NOMO-1 treated with DMSO at 0.1 percent for 48 hours (cell line): Measurements from ENCODE around the gene EPAS1.

Experiments
- DNase-seq: peaks from one replicate; lab custom pipeline; 2025; ENCODE audit not compliant: unreplicated experiment; lab: John Stamatoyannopoulos, UW

EPAS1 gene

GRCh38 chr2:46318579-46319460 lies 21.6 kb downstream of the EPAS1 start:
- no peak for DNase-seq

DNA sequence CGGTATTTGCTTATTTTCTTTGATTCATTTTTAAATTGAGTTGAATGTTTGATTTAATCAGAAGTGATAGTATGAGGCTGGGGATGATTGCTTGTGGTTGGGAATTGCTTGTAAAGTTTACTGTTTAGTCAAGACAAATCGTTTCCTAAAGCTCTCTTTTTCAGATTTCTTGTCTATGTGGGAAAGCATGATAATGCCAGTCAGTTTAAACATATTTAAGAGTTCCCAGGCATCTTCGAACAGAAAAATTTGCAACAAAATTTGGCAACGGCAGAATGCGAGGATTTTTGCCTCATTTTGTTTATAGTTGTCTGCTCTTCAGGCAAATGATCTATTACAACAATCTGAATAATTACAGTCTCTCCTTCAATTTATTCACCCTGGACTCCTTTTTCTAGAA lies 22.5 kb downstream of the EPAS1 start:
- DNase-seq, result no peak

GRCh38 chr2:46320141-46320567 lies 22.9 kb downstream of the EPAS1 start:
- no peak for DNase-seq

- DNase-seq, result no peak
Observed at GRCh38 chr2:46323730-46324129, 26.5 kb downstream of the EPAS1 start.

DNA sequence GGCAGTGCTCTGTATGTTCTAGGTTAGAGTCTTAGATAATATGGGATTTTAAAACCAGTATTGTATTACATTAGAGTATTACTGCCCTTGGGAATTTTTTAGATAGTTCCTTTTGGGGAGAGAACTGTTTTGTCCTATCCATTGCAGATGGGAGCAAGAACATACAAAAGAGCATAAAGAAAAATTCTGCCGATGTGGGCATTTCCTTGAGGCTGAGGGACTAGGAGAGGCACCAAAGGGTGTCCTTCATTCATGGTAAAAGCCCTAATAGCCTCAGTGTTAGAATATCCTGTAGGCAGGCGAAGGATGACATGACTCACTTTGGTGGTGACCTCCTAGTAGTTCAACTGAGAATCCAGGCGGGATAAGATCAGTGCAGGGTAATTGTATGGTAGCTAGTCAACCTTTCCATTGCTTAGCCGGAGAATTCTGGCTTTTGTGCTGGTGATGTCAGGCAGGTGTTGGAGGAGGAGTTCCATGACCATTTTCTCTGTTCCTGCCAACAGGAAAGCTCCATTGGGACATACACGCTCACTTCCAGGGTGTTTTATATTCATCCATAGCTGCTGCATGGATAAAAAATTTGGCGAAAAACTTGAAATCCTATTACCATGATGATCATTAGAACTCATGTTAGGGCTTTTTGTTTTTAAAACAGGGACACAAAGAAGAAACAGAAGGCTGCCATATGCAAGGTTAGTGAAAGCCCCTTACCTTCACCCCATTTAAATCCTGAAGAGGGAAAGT lies 28.1 kb downstream of the EPAS1 start:
- no peak for DNase-seq

DNA sequence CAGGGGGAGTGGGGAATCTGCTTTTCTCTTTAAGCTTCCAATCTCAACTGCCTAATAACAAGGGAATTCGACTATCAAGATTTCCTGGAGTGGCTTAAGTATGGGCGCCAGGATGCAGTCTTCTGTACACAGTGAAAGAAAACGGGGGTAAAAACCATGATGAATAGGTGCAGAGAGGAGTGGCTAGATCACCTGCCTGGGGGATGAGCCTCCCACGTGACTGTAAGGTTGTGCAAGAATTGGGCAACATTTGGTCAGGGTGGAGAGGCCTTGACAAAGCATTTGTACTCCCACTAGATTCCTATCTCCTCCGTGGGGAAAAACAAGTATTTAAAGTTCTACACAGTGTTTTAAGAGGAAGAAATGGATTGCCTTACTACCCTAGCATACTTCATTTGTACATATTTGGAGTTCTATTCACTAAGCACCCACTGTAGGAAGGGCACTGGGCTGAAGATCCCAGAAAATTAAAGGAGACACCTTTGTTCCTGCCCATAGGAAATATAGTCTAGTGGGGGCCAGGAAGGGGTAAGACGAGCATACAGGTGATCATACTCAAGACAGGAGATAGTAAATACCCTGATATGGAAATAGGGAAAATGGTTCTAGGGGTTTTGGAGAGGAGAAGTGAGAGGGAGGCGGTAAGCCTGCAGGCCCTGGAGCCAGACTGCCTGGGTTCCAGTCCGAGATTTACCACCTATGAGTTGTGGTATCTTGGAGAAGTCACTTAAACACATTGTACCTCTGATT lies 29.2 kb downstream of the EPAS1 start:
- no peak for DNase-seq

DNA sequence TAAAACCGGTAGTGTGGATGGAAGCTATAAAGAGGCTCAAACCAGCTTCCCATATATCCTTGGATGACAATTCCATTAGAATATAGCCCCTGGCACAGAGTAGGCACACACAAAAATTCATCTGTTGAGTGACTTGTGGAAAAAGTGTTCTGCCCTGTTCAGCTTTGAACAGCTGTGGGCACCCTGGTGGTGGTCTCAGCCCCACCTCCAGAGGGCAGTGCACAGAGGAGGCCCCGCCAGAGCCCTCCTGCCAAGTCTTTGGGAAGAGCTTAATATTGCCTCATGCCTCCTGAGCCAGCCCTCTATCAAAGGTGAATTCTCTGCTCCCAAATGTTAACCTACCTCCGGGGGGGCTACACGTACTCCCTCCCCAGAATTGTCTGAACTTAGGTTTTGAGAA lies 30.4 kb downstream of the EPAS1 start:
- no peak for DNase-seq

DNA sequence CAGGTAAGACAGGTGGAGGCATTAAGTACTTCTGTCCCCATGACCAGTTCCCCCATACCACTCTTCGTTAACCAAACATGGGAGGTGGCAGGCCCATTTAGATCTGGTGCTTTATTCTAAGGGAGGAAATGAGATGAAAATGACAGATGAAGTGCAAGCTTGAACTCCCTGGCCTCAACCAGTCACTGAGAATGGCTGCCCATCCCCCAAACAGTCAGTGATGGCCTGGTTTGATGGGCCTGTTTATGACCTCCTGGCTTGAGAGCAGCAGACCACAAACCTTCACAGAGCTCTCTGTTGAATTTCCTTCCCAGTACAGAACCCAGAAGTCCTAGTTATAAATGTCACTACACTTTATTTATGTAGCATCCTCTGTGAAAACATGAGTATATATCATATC lies 31.1 kb downstream of the EPAS1 start:
- DNase-seq, result no peak

DNA sequence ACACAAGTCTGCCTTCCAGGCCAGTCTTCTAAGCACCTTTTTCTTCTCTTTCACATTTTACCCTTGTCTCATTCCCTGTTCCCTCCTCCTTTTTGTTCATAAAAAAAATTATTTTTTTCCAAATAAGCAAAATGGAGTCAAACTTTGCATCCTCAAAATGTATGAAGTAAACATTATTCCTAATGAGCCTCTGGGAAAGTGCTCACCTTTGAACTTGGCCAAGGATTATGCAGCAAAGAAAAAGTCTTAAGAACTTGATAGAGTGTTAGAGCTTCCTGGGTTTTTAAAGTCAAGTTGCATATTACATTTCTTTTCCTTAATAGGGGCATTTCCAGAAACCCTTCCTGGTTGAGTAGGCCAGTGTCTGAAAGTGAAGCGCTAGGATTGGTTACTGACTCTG lies 31.6 kb downstream of the EPAS1 start:
- DNase-seq, result no peak

- no peak for DNase-seq
Observed at GRCh38 chr2:46329340-46329739, 32.1 kb downstream of the EPAS1 start.

DNA sequence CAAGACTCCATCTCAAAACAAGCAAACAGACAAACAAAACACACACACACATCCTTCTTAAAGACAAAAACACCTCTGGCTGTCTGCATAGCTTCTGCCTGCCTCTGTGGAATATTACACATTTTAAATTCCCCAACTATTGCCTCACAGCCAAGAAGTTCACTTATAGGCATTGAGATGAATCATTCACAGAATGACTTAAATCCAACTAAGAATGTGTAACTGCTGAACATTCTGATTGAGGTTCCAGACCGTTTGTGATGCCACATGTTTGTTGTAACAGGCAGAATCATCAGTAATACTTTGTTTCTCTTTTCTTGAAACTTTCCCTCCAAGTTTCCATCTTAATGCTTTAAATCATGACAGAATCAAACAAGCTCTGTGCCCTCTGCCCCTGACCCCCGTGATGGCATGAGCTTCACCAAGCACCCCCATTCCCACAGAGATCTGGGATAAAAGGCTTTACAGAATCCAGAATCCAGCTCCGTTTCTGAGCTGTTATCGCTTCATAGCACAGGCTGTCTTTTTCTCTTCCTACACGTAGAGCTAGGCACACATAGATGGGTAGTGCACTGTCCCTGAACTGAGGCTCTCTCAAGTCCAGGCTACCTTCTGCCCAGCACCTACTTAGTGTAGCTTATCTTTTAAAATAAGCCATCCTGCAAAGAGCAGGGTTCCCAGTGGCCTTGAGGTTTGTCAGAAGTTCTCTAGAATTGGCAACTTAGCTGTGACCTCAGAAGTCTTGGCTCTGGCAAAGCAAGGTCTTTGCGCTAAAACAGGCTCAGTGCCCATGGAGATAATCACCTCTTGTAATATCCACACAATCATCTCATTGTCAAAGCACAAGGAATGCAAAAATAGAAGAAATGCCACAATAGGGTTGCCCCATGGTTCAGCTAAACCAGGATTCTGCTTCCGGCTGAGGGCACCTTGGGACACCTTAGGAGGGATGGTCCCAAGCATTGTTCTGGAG lies 32.9 kb downstream of the EPAS1 start:
- DNase-seq, result peak; percentile 45

DNA sequence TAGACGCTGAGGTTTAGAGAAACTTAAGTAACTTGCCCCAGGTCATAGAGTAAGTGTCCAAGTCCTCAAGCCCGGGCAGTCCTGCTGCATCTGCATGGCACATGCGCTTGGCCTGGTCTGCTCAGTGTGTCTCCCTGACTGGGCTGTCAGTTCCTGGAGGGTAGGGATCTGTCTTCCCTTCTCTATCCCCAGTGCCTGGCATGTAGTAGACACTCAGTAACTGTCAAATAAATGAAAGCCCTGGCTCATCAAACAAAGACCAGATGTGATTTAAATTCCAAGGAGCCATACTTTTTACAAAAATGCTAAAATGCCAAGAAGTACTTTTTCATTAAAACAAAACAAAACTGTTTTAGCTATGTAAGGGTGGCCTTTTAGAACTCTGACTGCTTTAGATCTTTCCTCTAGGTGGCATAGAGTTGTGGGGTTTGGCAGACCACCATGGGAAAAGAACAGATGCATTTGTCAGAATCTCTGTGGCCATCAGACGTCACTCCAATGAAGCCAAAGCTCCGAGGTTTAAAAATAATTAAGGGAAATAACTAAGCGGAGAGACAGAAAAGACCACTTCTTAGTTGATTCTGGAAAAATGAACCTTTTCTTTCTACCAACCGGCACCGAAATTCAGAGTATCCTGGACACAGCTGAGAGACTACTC lies 34.0 kb downstream of the EPAS1 start:
- no peak for DNase-seq

DNA sequence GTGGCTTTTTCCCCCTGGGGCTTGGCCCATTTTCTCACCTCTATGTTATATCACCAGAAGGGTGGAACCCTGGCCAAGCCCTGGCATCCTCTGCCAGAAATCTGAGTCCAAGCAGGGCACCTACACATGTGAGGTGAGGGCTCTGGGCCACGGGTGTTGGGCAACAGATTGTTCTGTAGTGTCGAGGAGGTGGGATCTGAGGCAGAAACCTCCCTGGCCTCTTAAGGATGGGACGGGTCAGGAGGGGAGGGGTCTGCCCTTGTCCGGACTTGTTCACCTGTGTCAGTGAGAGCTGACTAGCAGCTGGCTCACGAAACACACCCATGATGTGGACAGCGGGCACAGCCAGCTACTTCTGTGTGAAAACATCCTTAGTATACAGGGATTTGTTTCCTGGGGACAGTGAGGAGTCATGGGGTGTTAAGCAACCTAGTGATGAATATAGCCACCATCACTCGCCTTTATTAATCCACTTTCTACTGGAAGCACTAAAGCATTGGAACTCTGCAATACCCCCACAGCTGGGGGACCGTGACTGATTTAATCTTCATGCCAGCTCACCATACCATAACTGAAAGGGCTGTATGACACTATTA lies 35.6 kb downstream of the EPAS1 start:
- DNase-seq, result no peak

DNA sequence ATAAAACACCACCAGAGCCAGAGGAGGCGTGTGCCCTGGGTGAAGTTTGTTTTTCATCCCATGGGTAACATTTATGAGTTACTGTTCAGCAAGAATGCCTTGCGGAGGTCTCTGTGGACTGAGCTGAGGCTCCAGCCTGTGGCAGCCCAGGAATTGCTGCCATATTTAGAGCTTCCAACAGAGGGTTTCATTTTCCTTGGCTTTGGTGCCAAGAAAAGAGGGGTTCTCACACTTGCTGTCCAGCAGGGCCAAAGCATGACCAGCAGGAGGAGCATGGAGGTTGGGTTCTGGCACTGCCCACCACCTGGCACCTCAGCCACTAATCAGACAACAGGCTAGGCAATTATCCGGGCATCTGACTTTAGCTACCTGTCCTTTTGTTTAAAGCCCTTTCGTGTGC lies 36.7 kb downstream of the EPAS1 start:
- DNase-seq, result no peak

GRCh38 chr2:46334389-46335271 lies 37.4 kb downstream of the EPAS1 start:
- DNase-seq, result no peak

GRCh38 chr2:46335391-46336282 lies 38.4 kb downstream of the EPAS1 start:
- no peak for DNase-seq

GRCh38 chr2:46336283-46336959 lies 39.2 kb downstream of the EPAS1 start:
- DNase-seq, result no peak
